HepG2 (cell line): ENCODE measurements around the gene ANKRD65. TPM values are rescaled to one million over a fixed set of nuclear protein-coding genes. Genes with fewer than 3 reads are reported as not detected.

Experiments used
- DNMT3B ChIP-seq: conservative IDR thresholded peaks from 2 replicates; pipeline ENCODE4 v1.6.1; 2016; ENCODE audit warnings: missing biosample characterization, control low read depth
- POLR2G ChIP-seq: fragments of 200-400 bp; formaldehyde crosslinking; IDR thresholded peaks from 2 replicates; pipeline ENCODE4 v1.6.1; 2018; ENCODE audit warnings: mild to moderate bottlenecking, low read depth, low read length, moderate library complexity
- ZNF124 ChIP-seq: sonication (generic); formaldehyde crosslinking; IDR thresholded peaks from 2 replicates; pipeline ENCODE4 v1.4.0; 2020; ENCODE audit warnings: missing genetic modification reagents
- ZNF274 ChIP-seq: sonication (generic); formaldehyde crosslinking; IDR thresholded peaks from 2 replicates; pipeline ENCODE4 v1.5.1; 2020; ENCODE audit warnings: mild to moderate bottlenecking, missing genetic modification reagents
- polyA plus RNA-seq, 8 experiments: library from polyadenylated mRNA; depleted of rRNA in 3 of 8; stranded (reverse) in 7 of 8; unstranded in 1 of 8; fragments of >200 nt; fragmentation: Illumina TruSeq in 4 of 8; extraction: Trizol in 4 of 8; gene quantifications; 2 replicates each; pipeline versions ENCODE4 v1.2.1 to v1.2.3, GENCODE V29; 2011 to 2016; ENCODE audit warnings: low read depth in 4 of 8, missing spikeins in 1 of 8, mixed read lengths in 1 of 8; ENCODE audit not compliant: insufficient read depth in 1 of 8
- total RNA-seq, 5 experiments: library from RNA; depleted of rRNA; stranded (reverse); fragments of >200 nt; fragmentation: Illumina TruSeq; extraction: Trizol; gene quantifications; 2 replicates each; pipeline ENCODE4 v1.2.3, GENCODE V29; 2016; ENCODE audit warnings: low read depth in 1 of 5
- TF ChIP-seq, protein P1 (sequence below), 2 experiments: sonication (generic) in 1 of 2; formaldehyde crosslinking in 1 of 2; IDR thresholded peaks; 2 replicates each; pipeline versions ENCODE4 v1.4.0 to v1.6.1; 2016 to 2020; ENCODE audit warnings: borderline replicate concordance in 1 of 2, low read depth in 1 of 2, mild to moderate bottlenecking in 1 of 2, missing genetic modification reagents in 1 of 2
- TF ChIP-seq, protein P2 (sequence below): sonication (generic); formaldehyde crosslinking; IDR thresholded peaks from 2 replicates; pipeline ENCODE4 v1.5.1; 2020; ENCODE audit warnings: missing genetic modification reagents, mild to moderate bottlenecking, borderline replicate concordance
- TF ChIP-seq, protein P3 (sequence below): sonication (generic); formaldehyde crosslinking; IDR thresholded peaks from 2 replicates; pipeline ENCODE4 v1.4.0; 2020; ENCODE audit warnings: missing genetic modification reagents
- TF ChIP-seq, protein P4 (sequence below): sonication (generic); formaldehyde crosslinking; IDR thresholded peaks from 2 replicates; pipeline ENCODE4 v1.4.0; 2020; ENCODE audit warnings: missing genetic modification reagents

The ANKRD65 gene
- total and polyA plus RNA-seq, 2 of the 13 experiments (the other 11 are each of a cell fraction or from before 2014, with no cell fraction given): 12.1 to 30.1 TPM

DNA sequence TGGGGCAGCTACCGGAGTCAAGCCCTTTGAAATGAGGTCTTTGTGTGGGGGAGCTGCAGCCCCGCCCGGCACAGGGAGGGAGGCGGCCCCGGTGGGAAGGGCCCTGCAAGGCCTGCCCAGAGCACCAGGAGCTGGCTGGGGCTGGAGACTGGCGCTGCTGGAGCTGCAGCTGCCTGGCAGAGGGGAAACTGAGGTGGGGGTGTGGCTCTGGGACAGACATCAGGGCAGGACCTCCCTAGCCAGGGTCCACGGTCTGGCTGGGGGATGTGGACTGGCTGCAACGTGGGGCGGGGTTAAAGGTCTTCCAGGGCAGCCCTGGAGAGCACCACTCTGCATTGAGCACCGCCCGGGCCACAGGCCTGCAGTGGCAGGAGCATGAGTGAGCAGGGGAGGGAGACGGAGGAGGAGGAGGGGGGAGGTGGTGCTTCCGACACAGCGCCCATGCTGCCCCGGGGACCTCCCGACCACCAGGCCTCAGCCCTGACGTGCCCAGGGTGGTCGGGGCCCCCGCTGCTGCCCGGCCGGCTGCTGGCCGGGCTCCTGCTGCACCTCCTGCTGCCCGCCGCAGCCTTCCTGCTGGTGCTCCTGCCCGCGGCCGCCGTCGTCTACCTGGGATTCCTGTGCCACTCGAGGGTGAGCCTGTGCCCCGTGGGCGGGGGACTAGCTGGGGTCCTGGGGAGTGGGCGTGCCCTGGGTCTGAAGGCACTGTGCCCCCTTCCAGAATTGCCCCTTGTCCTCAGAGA lies 4.8 kb upstream of the ANKRD65 start (continued):
- TF ChIP-seq, protein P1, sequence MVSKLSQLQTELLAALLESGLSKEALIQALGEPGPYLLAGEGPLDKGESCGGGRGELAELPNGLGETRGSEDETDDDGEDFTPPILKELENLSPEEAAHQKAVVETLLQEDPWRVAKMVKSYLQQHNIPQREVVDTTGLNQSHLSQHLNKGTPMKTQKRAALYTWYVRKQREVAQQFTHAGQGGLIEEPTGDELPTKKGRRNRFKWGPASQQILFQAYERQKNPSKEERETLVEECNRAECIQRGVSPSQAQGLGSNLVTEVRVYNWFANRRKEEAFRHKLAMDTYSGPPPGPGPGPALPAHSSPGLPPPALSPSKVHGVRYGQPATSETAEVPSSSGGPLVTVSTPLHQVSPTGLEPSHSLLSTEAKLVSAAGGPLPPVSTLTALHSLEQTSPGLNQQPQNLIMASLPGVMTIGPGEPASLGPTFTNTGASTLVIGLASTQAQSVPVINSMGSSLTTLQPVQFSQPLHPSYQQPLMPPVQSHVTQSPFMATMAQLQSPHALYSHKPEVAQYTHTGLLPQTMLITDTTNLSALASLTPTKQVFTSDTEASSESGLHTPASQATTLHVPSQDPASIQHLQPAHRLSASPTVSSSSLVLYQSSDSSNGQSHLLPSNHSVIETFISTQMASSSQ (IDR thresholded peaks at IDR 0.05; ENCODE audit: low read depth): no peak
- TF ChIP-seq, protein P1 (CRISPR knock-in tag; IDR thresholded peaks at IDR 0.05; ENCODE audit: borderline replicate concordance): peak; percentile 43; the same call in 1 of the 2 replicates
- TF ChIP-seq, protein P2, sequence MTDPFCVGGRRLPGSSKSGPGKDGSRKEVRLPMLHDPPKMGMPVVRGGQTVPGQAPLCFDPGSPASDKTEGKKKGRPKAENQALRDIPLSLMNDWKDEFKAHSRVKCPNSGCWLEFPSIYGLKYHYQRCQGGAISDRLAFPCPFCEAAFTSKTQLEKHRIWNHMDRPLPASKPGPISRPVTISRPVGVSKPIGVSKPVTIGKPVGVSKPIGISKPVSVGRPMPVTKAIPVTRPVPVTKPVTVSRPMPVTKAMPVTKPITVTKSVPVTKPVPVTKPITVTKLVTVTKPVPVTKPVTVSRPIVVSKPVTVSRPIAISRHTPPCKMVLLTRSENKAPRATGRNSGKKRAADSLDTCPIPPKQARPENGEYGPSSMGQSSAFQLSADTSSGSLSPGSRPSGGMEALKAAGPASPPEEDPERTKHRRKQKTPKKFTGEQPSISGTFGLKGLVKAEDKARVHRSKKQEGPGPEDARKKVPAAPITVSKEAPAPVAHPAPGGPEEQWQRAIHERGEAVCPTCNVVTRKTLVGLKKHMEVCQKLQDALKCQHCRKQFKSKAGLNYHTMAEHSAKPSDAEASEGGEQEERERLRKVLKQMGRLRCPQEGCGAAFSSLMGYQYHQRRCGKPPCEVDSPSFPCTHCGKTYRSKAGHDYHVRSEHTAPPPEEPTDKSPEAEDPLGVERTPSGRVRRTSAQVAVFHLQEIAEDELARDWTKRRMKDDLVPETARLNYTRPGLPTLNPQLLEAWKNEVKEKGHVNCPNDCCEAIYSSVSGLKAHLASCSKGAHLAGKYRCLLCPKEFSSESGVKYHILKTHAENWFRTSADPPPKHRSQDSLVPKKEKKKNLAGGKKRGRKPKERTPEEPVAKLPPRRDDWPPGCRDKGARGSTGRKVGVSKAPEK: 0 out of 2 replicates have a peak, but pooled peaks have one; percentile 33
- TF ChIP-seq, protein P3, sequence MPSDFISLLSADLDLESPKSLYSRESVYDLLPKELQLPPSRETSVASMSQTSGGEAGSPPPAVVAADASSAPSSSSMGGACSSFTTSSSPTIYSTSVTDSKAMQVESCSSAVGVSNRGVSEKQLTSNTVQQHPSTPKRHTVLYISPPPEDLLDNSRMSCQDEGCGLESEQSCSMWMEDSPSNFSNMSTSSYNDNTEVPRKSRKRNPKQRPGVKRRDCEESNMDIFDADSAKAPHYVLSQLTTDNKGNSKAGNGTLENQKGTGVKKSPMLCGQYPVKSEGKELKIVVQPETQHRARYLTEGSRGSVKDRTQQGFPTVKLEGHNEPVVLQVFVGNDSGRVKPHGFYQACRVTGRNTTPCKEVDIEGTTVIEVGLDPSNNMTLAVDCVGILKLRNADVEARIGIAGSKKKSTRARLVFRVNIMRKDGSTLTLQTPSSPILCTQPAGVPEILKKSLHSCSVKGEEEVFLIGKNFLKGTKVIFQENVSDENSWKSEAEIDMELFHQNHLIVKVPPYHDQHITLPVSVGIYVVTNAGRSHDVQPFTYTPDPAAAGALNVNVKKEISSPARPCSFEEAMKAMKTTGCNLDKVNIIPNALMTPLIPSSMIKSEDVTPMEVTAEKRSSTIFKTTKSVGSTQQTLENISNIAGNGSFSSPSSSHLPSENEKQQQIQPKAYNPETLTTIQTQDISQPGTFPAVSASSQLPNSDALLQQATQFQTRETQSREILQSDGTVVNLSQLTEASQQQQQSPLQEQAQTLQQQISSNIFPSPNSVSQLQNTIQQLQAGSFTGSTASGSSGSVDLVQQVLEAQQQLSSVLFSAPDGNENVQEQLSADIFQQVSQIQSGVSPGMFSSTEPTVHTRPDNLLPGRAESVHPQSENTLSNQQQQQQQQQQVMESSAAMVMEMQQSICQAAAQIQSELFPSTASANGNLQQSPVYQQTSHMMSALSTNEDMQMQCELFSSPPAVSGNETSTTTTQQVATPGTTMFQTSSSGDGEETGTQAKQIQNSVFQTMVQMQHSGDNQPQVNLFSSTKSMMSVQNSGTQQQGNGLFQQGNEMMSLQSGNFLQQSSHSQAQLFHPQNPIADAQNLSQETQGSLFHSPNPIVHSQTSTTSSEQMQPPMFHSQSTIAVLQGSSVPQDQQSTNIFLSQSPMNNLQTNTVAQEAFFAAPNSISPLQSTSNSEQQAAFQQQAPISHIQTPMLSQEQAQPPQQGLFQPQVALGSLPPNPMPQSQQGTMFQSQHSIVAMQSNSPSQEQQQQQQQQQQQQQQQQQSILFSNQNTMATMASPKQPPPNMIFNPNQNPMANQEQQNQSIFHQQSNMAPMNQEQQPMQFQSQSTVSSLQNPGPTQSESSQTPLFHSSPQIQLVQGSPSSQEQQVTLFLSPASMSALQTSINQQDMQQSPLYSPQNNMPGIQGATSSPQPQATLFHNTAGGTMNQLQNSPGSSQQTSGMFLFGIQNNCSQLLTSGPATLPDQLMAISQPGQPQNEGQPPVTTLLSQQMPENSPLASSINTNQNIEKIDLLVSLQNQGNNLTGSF (CRISPR knock-in tag): no peak
- no peak for TF ChIP-seq ZNF124 (CRISPR knock-in tag)
- TF ChIP-seq DNMT3B: no peak
- peak; percentile 36; the same call in 1 of the 2 replicates for TF ChIP-seq ZNF274 (CRISPR knock-in tag)
- TF ChIP-seq, protein P4, sequence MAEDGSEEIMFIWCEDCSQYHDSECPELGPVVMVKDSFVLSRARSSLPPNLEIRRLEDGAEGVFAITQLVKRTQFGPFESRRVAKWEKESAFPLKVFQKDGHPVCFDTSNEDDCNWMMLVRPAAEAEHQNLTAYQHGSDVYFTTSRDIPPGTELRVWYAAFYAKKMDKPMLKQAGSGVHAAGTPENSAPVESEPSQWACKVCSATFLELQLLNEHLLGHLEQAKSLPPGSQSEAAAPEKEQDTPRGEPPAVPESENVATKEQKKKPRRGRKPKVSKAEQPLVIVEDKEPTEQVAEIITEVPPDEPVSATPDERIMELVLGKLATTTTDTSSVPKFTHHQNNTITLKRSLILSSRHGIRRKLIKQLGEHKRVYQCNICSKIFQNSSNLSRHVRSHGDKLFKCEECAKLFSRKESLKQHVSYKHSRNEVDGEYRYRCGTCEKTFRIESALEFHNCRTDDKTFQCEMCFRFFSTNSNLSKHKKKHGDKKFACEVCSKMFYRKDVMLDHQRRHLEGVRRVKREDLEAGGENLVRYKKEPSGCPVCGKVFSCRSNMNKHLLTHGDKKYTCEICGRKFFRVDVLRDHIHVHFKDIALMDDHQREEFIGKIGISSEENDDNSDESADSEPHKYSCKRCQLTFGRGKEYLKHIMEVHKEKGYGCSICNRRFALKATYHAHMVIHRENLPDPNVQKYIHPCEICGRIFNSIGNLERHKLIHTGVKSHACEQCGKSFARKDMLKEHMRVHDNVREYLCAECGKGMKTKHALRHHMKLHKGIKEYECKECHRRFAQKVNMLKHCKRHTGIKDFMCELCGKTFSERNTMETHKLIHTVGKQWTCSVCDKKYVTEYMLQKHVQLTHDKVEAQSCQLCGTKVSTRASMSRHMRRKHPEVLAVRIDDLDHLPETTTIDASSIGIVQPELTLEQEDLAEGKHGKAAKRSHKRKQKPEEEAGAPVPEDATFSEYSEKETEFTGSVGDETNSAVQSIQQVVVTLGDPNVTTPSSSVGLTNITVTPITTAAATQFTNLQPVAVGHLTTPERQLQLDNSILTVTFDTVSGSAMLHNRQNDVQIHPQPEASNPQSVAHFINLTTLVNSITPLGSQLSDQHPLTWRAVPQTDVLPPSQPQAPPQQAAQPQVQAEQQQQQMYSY: no peak
- TF ChIP-seq POLR2G: peak; percentile 48
